Measurements from ENCODE around the gene ULBP1. TPM values are rescaled to one million over a fixed set of nuclear protein-coding genes. Genes with fewer than 3 reads are reported as not detected.
A peak's percentile ranks its signal among the peaks of the same experiment; 100 is the strongest.
"Not testable (repeated sequence)": the region's sequence is repeated elsewhere in the genome, so short reads cannot be mapped to it uniquely, and the experiment has no call there.

The ULBP1 gene
- total RNA-seq, 2 experiments from 2014 or later = 0.08 to 0.14 TPM

- no peak for TF ChIP-seq CTCF (IDR thresholded peaks at IDR 0.05)
- peak overlapping the region; percentile 95 for H3K4me3 Mint-ChIP-seq
- H3K4me1 Mint-ChIP-seq (ENCODE audit: low read depth) = peaks cover 28% of the 10 kb centered on the region
- peak overlapping the region; percentile 5 for H3K27ac Mint-ChIP-seq
- DNase-seq = peak in 3 of 14 experiments; percentile 18 to 67 (median 28)
- POLR2A ChIA-PET = no interaction called here
- H3K36me3 Mint-ChIP-seq (ENCODE audit: low read depth) = no peaks in the 10 kb centered on the region
- Histone ChIP-seq H3K4me1 (ENCODE audit: insufficient read depth, low read length) (peaks cover 31% of the 10 kb centered on the region), H3K27me3 (ENCODE audit: control insufficient read depth in 1 of 2, insufficient read depth in 2 of 2, low read length in 2 of 2) (peaks cover 64 to 67% of the 10 kb centered on the region in 2 experiments), H3K36me3 (ENCODE audit: insufficient read depth, low read length) (no peaks in the 10 kb centered on the region), H3K4me3 (ENCODE audit: low read length) (peak overlapping the region; percentile 55), H3K27ac (ENCODE audit: low read depth in 1 of 2, low read length in 2 of 2) (no peak overlapping the region), H3K9me3 (ENCODE audit: control insufficient read depth in 1 of 2, insufficient read depth in 1 of 2, low read length in 2 of 2) (peaks cover 0 to 18% of the 10 kb centered on the region in 2 experiments)
- CTCF ChIA-PET = no interaction called here
- ATAC-seq (ENCODE audit: poor library complexity) = peak; percentile 16
- H3K9me3 Mint-ChIP-seq = no peaks in the 10 kb centered on the region
- intact Hi-C loops (cut with DNase I, micrococcal nuclease) = loop anchor here in 1 of 2 experiments (5.0 kb wide), 1 partner anchor 44 kb away; no protein-coding TSS in a partner anchor
- peaks cover 95% of the 10 kb centered on the region for H3K27me3 Mint-ChIP-seq
These were observed 606 bp upstream of the ULBP1 start for GRCh38 chr6:149963212-149963461.

GRCh38 chr6:149964308-149965193 is 808 bp downstream of the ULBP1 start:
- H3K36me3 ChIP-seq (ENCODE audit: insufficient read depth, low read length) = no peaks in the 10 kb centered on the region
- peaks cover 58 to 62% of the 10 kb centered on the region in 2 experiments for H3K27me3 ChIP-seq (ENCODE audit: control insufficient read depth in 1 of 2, insufficient read depth in 2 of 2, low read length in 2 of 2)
- intact Hi-C loops (cut with DNase I, micrococcal nuclease) = loop anchor here in 1 of 2 experiments (5.0 kb wide), 1 partner anchor 43 kb away; no protein-coding TSS in a partner anchor
- no peak for TF ChIP-seq CTCF (IDR thresholded peaks at IDR 0.05)
- Mint-ChIP-seq H3K36me3 (ENCODE audit: low read depth) (no peaks in the 10 kb centered on the region), H3K9me3 (no peaks in the 10 kb centered on the region), H3K4me1 (ENCODE audit: low read depth) (peaks cover 28% of the 10 kb centered on the region), H3K4me3 (peak overlapping the region; percentile 95), H3K27ac (peak overlapping the region; percentile 55), H3K27me3 (peaks cover 97% of the 10 kb centered on the region)
- ChIA-PET CTCF (no interaction called here), POLR2A (no interaction called here)
- ATAC-seq (ENCODE audit: poor library complexity) (no peak), DNase-seq (peak in 4 of 14 experiments; percentile 21 to 55 (median 44))
- H3K27ac ChIP-seq (ENCODE audit: low read depth in 1 of 2, low read length in 2 of 2) = no peak overlapping the region
- H3K9me3 ChIP-seq (ENCODE audit: control insufficient read depth in 1 of 2, insufficient read depth in 1 of 2, low read length in 2 of 2) = peaks cover 0 to 18% of the 10 kb centered on the region in 2 experiments
- peak overlapping the region; percentile 55 for H3K4me3 ChIP-seq (ENCODE audit: low read length)
- H3K4me1 ChIP-seq (ENCODE audit: insufficient read depth, low read length) = peaks cover 31% of the 10 kb centered on the region

- peak overlapping the region; percentile 95 for H3K4me3 Mint-ChIP-seq
- TF ChIP-seq CTCF (IDR thresholded peaks at IDR 0.05) = no peak
- peaks cover 97% of the 10 kb centered on the region for H3K27me3 Mint-ChIP-seq
- CTCF ChIA-PET = no interaction called here
- H3K36me3 ChIP-seq (ENCODE audit: insufficient read depth, low read length) = no peaks in the 10 kb centered on the region
- H3K27me3 ChIP-seq (ENCODE audit: control insufficient read depth in 1 of 2, insufficient read depth in 2 of 2, low read length in 2 of 2) = peaks cover 51 to 69% of the 10 kb centered on the region in 2 experiments
- no peaks in the 10 kb centered on the region for H3K36me3 Mint-ChIP-seq (ENCODE audit: low read depth)
- H3K4me1 Mint-ChIP-seq (ENCODE audit: low read depth) = peaks cover 28% of the 10 kb centered on the region
- no peak overlapping the region for H3K27ac ChIP-seq (ENCODE audit: low read depth in 1 of 2, low read length in 2 of 2)
- H3K4me3 ChIP-seq (ENCODE audit: low read length) = peak overlapping the region; percentile 55
- peak overlapping the region; percentile 55 for H3K27ac Mint-ChIP-seq
- no peak for ATAC-seq (ENCODE audit: poor library complexity)
- intact Hi-C loops (cut with DNase I, micrococcal nuclease) = no loop called here
- H3K4me1 ChIP-seq (ENCODE audit: insufficient read depth, low read length) = peaks cover 31% of the 10 kb centered on the region
- H3K9me3 ChIP-seq (ENCODE audit: control insufficient read depth in 1 of 2, insufficient read depth in 1 of 2, low read length in 2 of 2) = peaks cover 0 to 18% of the 10 kb centered on the region in 2 experiments
- peak in 8 of 14 experiments; percentile 13 to 60 (median 47) for DNase-seq
- H3K9me3 Mint-ChIP-seq = no peaks in the 10 kb centered on the region
- POLR2A ChIA-PET = interaction anchor here (0.9 kb wide), 1 partner anchor 26 kb away, joined by 5 read pairs; no protein-coding TSS in a partner anchor
These were observed 1.7 kb downstream of the ULBP1 start for GRCh38 chr6:149965194-149966020.

- H3K4me3 Mint-ChIP-seq = peak overlapping the region; percentile 95
- H3K36me3 ChIP-seq (ENCODE audit: insufficient read depth, low read length); H3K9me3 Mint-ChIP-seq; POLR2A ChIA-PET; CTCF ChIA-PET; H3K27ac Mint-ChIP-seq; H3K27ac ChIP-seq (ENCODE audit: low read depth in 1 of 2, low read length in 2 of 2); H3K4me3 ChIP-seq (ENCODE audit: low read length); ATAC-seq (ENCODE audit: poor library complexity); intact Hi-C loops (cut with DNase I, micrococcal nuclease); DNase-seq; H3K36me3 Mint-ChIP-seq (ENCODE audit: low read depth): not testable (repeated sequence)
- H3K4me1 ChIP-seq (ENCODE audit: insufficient read depth, low read length) = peaks cover 31% of the 10 kb centered on the region
- H3K9me3 ChIP-seq (ENCODE audit: control insufficient read depth in 1 of 2, insufficient read depth in 1 of 2, low read length in 2 of 2) = peaks cover 0 to 18% of the 10 kb centered on the region in 2 experiments
- peaks cover 53 to 63% of the 10 kb centered on the region in 2 experiments for H3K27me3 ChIP-seq (ENCODE audit: control insufficient read depth in 1 of 2, insufficient read depth in 2 of 2, low read length in 2 of 2)
- H3K4me1 Mint-ChIP-seq (ENCODE audit: low read depth) = peaks cover 28% of the 10 kb centered on the region
- H3K27me3 Mint-ChIP-seq = peaks cover 97% of the 10 kb centered on the region
These were observed 2.6 kb downstream of the ULBP1 start for GRCh38 chr6:149966319-149966718.
